HG03025 (cell line): ENCODE data around the gene EXO1.
"Not testable (repeated sequence)": the region's sequence is repeated elsewhere in the genome, so short reads cannot be mapped to it uniquely, and the experiment has no call there.

Source experiments
- ATAC-seq: cut with Tn5 transposase; IDR thresholded peaks from one replicate; pipeline ENCODE4 v1.9.1; 2021; ENCODE audit warnings: mild to moderate bottlenecking, moderate library complexity; ENCODE audit not compliant: unreplicated experiment, low FRiP score

Gene EXO1

DNA sequence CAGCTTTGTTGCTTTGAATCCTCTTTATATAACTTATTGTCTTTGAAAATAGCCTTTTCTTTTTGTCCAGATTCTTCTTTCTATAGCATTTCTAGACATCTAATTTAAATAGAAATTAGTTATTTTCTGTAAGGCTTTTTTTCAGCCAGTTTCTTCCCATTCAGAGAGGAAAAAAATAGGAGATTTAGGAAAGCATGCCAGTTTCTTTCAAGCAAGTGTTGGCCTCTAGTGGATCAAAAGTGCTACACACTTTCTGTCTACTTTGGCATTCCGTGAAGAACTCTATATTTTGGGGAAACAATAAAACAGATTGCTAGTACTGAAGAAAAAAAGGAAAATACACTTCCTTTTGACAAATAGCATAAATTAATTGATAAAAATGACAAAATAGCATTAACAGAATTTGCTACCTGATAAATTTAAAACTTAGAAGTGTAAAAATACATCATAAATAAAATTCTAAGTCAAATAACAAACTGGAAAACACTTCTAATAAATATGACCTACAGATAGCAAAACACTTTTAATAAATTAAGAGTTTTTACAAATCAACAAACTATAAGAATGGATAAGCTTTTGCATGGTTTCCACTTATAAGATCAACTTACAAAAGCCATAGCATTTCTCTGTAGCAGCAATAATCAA is 13.1 kb upstream of the EXO1 start:
- ATAC-seq: no peak

- no peak for ATAC-seq
These were observed 11.1 kb upstream of the EXO1 start for GRCh38 chr1:241836941-241837340.

DNA sequence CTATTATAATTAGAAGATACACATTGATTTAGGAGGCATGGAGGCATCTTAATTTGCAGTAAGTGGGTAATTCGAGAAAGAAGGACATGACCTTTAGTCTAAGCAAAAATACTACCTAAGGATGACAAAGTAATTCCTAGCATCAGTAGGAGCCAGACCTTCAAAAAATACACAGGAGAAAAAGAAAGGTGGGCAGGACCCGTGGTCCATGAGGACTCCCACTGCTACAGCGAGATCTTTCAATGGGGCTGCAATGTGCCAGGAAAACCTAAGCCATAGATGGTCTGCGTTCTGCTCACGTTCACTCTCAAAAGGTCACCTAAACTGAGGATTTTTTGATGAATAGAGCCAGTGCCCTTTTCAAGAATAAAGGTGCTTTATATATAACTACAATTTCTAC is 10.6 kb upstream of the EXO1 start:
- ATAC-seq: no peak

DNA sequence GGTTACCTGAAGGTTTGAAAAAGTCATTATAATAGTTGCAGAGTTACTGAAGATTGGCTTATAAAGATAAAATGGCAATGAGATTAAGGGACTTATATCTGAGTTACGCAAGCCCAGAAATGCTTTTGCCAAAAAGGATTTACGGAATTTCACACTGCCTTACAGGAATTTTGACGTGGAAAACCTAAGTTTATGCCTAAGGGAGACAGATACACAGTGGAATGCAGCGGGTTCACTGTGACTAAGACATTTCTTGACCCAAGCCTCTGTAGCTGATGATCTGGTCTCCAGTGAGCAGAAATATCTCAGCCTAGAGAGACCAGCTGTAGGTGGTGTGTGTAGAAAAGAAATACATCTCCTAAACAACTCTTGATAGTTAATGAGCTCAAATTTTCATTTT is 10.1 kb upstream of the EXO1 start:
- no peak for ATAC-seq

- no peak for ATAC-seq
These were observed 9.1 kb upstream of the EXO1 start for GRCh38 chr1:241838897-241839296.

DNA sequence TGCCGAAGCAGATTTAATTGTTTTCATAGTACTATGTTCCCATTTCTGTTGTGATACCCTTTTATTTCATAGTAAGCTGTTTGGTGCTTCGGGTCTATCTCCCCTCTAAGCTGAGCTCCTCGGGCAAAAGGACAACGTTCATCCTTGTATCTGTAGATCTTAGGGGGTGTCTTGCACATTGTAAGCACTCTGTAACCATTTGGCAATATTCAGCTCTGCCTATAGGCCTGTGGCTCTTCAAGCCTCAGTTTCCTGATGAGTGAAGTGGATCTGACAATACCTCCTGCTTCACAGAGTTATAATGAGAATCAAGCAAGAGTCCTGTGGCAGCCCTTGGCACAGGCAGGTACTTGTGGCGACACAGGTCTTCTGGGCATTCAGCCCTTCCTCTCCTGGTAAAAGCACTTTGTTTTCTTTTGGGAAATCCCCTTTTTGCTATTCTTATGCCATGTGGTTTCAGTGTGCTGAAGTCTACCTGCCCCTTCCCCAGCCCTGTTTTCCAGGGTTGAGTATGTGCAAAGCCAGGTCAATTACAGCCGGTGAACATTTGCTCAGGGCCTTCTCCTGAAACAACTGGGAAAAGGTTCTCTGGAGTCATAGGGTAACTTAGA is 8.5 kb upstream of the EXO1 start:
- ATAC-seq: no peak

DNA sequence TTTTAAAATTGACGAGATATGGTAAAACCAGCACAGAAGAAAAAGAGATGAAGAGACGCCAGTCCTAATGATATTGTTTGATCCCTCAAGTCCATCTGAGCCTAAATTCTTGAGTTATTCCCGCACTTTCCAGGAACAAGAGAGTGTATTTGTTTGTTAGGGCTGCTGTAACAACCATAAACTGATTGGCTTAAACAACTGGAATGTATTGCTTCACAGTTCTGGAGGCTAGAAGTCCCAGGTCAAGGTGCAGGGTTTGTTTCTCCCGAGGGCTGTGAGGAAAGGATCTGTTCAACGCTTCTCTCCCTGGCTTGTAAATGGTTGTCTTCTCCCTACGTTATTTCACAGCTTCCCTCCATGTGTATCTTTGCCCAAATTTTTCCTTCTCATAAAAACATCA is 7.8 kb upstream of the EXO1 start:
- no peak for ATAC-seq

DNA sequence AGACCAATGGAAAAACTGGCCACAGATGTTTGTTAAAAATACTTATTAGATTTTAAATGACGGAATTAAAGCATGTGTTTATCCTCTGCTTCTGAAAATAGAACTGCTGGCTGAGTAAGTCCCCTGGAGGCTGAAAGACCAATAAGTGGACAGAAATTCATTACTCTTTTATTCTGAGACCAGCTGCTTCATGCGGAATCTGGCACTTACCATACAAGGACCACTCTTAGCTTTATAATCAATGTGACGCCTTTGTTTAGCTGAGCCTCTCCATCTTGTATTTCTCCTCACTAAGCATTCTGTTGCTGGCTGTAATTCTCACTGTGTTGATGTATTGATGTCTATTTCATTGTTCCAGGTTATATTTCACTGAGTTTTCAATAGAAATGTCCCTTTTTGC is 6.3 kb upstream of the EXO1 start:
- ATAC-seq: no peak

GRCh38 chr1:241842565-241842964 is 5.4 kb upstream of the EXO1 start:
- ATAC-seq: no peak

- no peak for ATAC-seq
These were observed 3.4 kb upstream of the EXO1 start for GRCh38 chr1:241844593-241844992.

GRCh38 chr1:241846375-241846774 is 1.6 kb upstream of the EXO1 start:
- ATAC-seq: no peak

DNA sequence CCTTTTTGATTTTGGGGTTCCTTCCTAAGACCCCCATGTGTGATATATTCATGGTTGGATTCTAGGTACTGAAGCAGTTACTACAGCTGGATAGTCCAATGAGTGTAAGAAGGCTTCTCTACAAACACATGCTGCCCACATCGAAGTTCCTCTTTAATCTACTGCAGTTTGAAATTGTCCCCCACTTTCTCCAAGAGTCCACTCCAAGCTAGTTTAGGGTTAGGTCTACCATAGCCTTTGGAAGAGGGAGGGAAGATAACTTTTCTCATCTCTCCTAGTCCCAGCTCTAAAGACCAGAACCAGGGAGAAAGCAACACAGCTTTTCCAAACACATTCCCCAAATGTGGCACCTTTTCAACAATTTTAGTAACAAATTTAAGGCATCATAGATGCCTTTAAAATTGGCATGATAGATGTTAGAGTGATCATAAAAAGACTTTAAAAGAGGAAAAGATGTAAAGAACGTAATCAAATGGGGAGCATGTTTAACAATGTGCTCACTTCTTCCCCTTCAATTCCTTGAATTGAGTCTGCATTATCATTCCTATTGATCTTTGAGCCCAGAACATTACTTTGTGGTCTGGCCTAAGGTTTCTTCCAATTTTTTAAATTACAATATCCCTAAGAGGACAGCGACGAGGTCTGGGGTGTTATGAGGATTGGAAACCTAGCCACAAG is 1.0 kb upstream of the EXO1 start:
- no peak for ATAC-seq

GRCh38 chr1:241847540-241847795 is 536 bp upstream of the EXO1 start:
- no peak for ATAC-seq

DNA sequence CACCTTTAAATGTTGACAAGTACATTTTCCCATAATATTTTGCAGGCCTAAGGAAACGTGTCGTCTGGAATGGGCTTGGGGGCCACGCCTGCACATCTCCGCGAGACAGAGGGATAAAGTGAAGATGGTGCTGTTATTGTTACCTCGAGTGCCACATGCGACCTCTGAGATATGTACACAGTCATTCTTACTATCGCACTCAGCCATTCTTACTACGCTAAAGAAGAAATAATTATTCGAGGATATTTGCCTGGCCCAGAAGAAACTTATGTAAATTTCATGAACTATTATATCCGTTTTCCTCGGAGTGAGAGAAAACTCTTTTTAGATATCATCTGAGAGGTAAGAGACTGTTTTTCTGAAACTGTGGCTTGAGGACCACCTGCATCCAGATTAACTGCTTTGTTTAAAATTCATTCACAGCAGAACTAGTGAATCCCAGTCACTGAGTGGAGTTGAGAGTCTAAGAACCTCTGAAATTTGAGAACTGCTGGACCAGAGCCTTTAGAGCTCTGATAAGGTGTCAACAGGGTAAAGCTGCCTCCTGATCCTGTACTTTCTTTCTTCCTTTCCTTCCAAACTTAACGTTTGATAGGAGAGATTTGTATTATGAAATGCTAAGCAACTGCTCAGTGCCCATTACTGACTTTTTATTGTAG is 811 bp downstream of the EXO1 start:
- peak; percentile 15 for ATAC-seq

DNA sequence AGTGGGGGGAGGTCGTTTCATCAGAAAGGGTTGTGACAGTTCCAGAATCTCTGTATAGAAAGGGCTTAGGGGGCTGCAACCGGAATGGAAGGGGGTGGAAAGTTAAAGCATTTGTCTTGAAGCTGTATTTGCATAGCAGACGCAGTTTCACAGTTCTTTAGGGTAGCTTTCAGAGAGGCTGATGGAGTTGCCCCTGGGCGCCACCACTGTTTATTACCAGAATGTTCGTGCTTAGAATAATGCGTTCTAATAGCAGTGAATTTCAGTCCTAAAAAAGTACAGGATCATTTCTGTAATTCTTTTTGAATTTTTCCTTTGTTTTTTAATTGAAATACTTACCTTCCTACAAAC is 1.3 kb downstream of the EXO1 start:
- ATAC-seq: no peak

- not testable (repeated sequence) for ATAC-seq
These were observed 7.6 kb downstream of the EXO1 start for GRCh38 chr1:241855545-241856140.

GRCh38 chr1:241857131-241857530 is 9.1 kb downstream of the EXO1 start:
- ATAC-seq: peak; percentile 80

- ATAC-seq: no peak
These were observed 12.9 kb downstream of the EXO1 start for GRCh38 chr1:241860922-241861321.

DNA sequence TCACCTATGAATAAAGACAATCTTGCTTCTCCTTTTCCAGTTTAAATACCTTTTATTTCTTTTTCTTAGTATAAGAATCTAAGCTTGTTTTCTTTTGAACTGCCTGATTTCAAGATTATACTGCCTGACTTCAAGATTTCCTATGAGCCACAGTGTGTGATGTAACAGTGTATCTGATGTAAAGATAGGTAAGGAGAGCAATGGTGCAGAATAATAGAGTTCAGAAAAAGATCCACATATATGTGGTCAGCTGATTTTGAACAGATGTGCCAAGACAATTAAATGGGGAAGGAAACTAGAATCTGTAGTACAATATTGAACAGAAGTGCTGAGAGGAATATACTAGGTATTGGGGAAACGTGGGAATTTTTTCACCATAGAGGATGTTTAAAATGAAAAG is 21.0 kb downstream of the EXO1 start:
- ATAC-seq: no peak

DNA sequence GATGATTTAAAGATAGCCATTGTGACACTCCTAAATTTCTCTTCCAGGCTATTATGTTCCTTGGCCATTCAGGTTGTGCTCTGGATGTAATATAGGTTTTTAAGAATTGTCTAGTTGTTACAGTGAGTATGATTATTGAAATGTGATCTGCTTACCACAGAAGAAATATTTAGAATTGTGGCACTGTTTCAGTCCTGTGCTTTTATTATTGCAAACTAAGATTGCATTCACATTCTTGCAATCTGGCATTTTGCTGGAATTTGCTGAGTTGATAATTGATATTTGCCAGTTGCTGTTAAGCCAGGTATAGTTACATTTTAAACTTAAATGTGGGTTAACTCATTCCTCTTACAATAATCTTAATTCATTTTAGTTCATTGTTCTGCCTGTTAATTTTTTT is 22.3 kb downstream of the EXO1 start:
- ATAC-seq: no peak

- no peak for ATAC-seq
These were observed 22.9 kb downstream of the EXO1 start for GRCh38 chr1:241870746-241871430.
